HEK293 (cell line): Measurements from ENCODE around the gene KCNA5.

Experiments
- CTCF ChIP-seq: fragments of 450-650 bp; formaldehyde crosslinking; IDR thresholded peaks from 2 replicates; pipeline ENCODE4 v1.5.1; 2016; ENCODE audit warnings: missing biosample characterization, missing genetic modification characterization
- PRDM4 ChIP-seq: fragments of 450-650 bp; formaldehyde crosslinking; IDR thresholded peaks from 2 replicates; pipeline ENCODE4 v1.5.1; 2017; ENCODE audit warnings: missing biosample characterization, missing genetic modification characterization
- REST ChIP-seq: fragments of 450-650 bp; formaldehyde crosslinking; IDR thresholded peaks from 2 replicates; pipeline ENCODE4 v1.5.1; 2016; ENCODE audit warnings: missing biosample characterization, missing genetic modification characterization
- ZNF146 ChIP-seq: fragments of 450-650 bp; formaldehyde crosslinking; IDR thresholded peaks from 2 replicates; pipeline ENCODE4 v1.5.1; 2016; ENCODE audit warnings: missing biosample characterization, missing genetic modification characterization
- ZNF266 ChIP-seq: fragments of 450-650 bp; formaldehyde crosslinking; IDR thresholded peaks from 2 replicates; pipeline ENCODE4 v1.5.1; 2016; ENCODE audit warnings: missing biosample characterization, missing genetic modification characterization, low read depth
- ZNF398 ChIP-seq: fragments of 450-650 bp; formaldehyde crosslinking; IDR thresholded peaks from 2 replicates; pipeline ENCODE4 v1.5.1; 2017; ENCODE audit warnings: missing biosample characterization, missing genetic modification characterization
- ZNF513 ChIP-seq: fragments of 450-650 bp; IDR thresholded peaks from 2 replicates; pipeline ENCODE4 v1.5.1; 2018; ENCODE audit warnings: missing biosample characterization, missing genetic modification characterization
- ZNF530 ChIP-seq: fragments of 450-650 bp; formaldehyde crosslinking; IDR thresholded peaks from 2 replicates; pipeline ENCODE4 v1.5.1; 2016; ENCODE audit warnings: low read depth, missing biosample characterization, missing genetic modification characterization
- ZNF558 ChIP-seq: fragments of 450-650 bp; formaldehyde crosslinking; IDR thresholded peaks from 2 replicates; pipeline ENCODE4 v1.5.1; 2016; ENCODE audit warnings: missing biosample characterization, missing genetic modification characterization
- ZNF626 ChIP-seq: fragments of 450-650 bp; sonication (Bioruptor Pico); formaldehyde crosslinking; IDR thresholded peaks from 2 replicates; pipeline ENCODE4 v1.5.1; 2018; ENCODE audit warnings: missing biosample characterization, missing genetic modification characterization, inconsistent platforms
- ZNF670 ChIP-seq: fragments of 450-650 bp; formaldehyde crosslinking; IDR thresholded peaks from 2 replicates; pipeline ENCODE4 v1.5.1; 2016; ENCODE audit warnings: missing biosample characterization, missing genetic modification characterization, low read depth
- ZNF785 ChIP-seq: fragments of 450-650 bp; formaldehyde crosslinking; IDR thresholded peaks from 2 replicates; pipeline ENCODE4 v1.5.1; 2016; ENCODE audit warnings: missing biosample characterization, missing genetic modification characterization

GRCh38 chr12:5059358-5059757, 15.7 kb downstream of the KCNA5 start:
- TF ChIP-seq ZNF513 (no peak), PRDM4 (no peak), ZNF146 (tag by site-specific recombination) (no peak), ZNF670 (no peak), ZNF266 (no peak), ZNF558 (tag by site-specific recombination) (no peak), REST (tag by site-specific recombination) (no peak), ZNF530 (tag by site-specific recombination) (no peak), CTCF (tag by site-specific recombination) (no peak), ZNF626 (tag by site-specific recombination) (no peak), ZNF398 (no peak), ZNF785 (tag by site-specific recombination) (no peak)
